HG02588 (cell line): ENCODE measurements around the gene LAMB1.
A peak's percentile ranks its signal among the peaks of the same experiment; 100 is the strongest.

Experiments
- ATAC-seq: cut with Tn5 transposase; IDR thresholded peaks from one replicate; pipeline ENCODE4 v1.9.1; 2021; ENCODE audit warnings: mild to moderate bottlenecking, moderate library complexity; ENCODE audit not compliant: unreplicated experiment

Gene LAMB1

GRCh38 chr7:107884066-107884818 is 118.7 kb downstream of the LAMB1 start:
- no peak for ATAC-seq

- no peak for ATAC-seq
Measured at GRCh38 chr7:107882766-107883165, 120.2 kb downstream of the LAMB1 start.

- peak; percentile 68 for ATAC-seq
Measured at GRCh38 chr7:107879400-107880035, 123.4 kb downstream of the LAMB1 start.

- ATAC-seq = no peak
Measured at GRCh38 chr7:107878636-107879035, 124.3 kb downstream of the LAMB1 start.

- no peak for ATAC-seq
Measured at GRCh38 chr7:107877731-107878382, 125.1 kb downstream of the LAMB1 start.

GRCh38 chr7:107876916-107877315 is 126.0 kb downstream of the LAMB1 start:
- no peak for ATAC-seq

- peak; percentile 72 for ATAC-seq
Measured at GRCh38 chr7:107874605-107875446, 128.1 kb downstream of the LAMB1 start.

GRCh38 chr7:107874111-107874510 is 128.8 kb downstream of the LAMB1 start:
- ATAC-seq = no peak
